Kidney (tissue), 14 donors: ENCODE results near the gene USP25. TPM values are rescaled to one million over a fixed set of nuclear protein-coding genes. Genes with fewer than 3 reads are reported as not detected.

Experiments
- DNase-seq, 5 donors: peaks; one replicate each; pipeline ENCODE4 v3.0.0-alpha.2; 2013 to 2020
- FAIRE-seq: peaks from 2 replicates; lab custom pipeline; 2012; peaks lifted over from hg19 to GRCh38; lab: Jason Lieb, UNC
- H3K27ac ChIP-seq, 2 donors: one replicate each; pipeline ENCODE4 v1.7.0; 2013; ENCODE audit warnings: low read depth in 2 of 2, low read length in 2 of 2, inconsistent platforms in 1 of 2
- H3K27me3 ChIP-seq: one replicate; pipeline ENCODE4 v1.7.1; 2013; ENCODE audit warnings: low read length, inconsistent platforms; ENCODE audit not compliant: control insufficient read depth, insufficient read depth
- H3K36me3 ChIP-seq, 3 donors: one replicate each; pipeline versions ENCODE4 v1.7.0 to v1.7.1; 2013; ENCODE audit warnings: low read length in 3 of 3, control low read depth in 1 of 3, inconsistent platforms in 1 of 3; ENCODE audit not compliant: insufficient read depth in 3 of 3, control insufficient read depth in 2 of 3
- H3K4me1 ChIP-seq, 3 donors: one replicate each; pipeline versions ENCODE4 v1.7.0 to v1.7.1; 2013; ENCODE audit warnings: low read length in 3 of 3, inconsistent platforms in 1 of 3, low read depth in 1 of 3; ENCODE audit not compliant: control insufficient read depth in 2 of 3, insufficient read depth in 2 of 3
- H3K4me3 ChIP-seq, 3 donors: one replicate each; pipeline versions ENCODE4 v1.7.0 to v1.8.1; 2013; ENCODE audit warnings: low read length in 3 of 3, control low read depth in 1 of 3, inconsistent platforms in 1 of 3
- H3K9ac ChIP-seq, 3 donors: one replicate each; pipeline versions ENCODE4 v1.7.0 to v1.7.1; 2013; ENCODE audit warnings: low read length in 3 of 3, control low read depth in 1 of 3, inconsistent platforms in 1 of 3
- H3K9me3 ChIP-seq, 3 donors: one replicate each; pipeline versions ENCODE4 v1.7.0 to v1.7.1; 2013; ENCODE audit warnings: low read length in 3 of 3, control low read depth in 1 of 3, inconsistent platforms in 1 of 3; ENCODE audit not compliant: control insufficient read depth in 2 of 3, insufficient read depth in 1 of 3
- intact Hi-C: fragments of 100-400 bp; cut with DNase I; formaldehyde crosslinking; loops from one replicate; pipeline ENCODE4 v1.11.1; 2022
- polyA plus RNA-seq: library from polyadenylated mRNA; stranded (reverse); fragments of 350-450 nt; fragmentation: Illumina TruSeq; extraction: RNeasy Lipid Tissue Mini Kit (QIAGEN cat#74804); gene quantifications from one replicate; pipeline ENCODE4 v1.2.3, GENCODE V29; 2014; ENCODE audit warnings: low read depth, low replicate concordance; ENCODE audit not compliant: insufficient read depth
- total RNA-seq: library from RNA; stranded (reverse); fragmentation: NEBNext Ultra II Directional; extraction: Animal tissue kit (Norgen Biotek cat#: 25700); gene quantifications from one replicate; pipeline ENCODE4 v1.2.1, GENCODE V29; 2021
- TF ChIP-seq, protein P1 (sequence below): IDR thresholded peaks from 3 replicates; pipeline ENCODE4 v1.5.1; 2012; ENCODE audit warnings: mild to moderate bottlenecking, moderate library complexity, borderline replicate concordance; ENCODE audit not compliant: insufficient read depth; ENCODE audit errors: extremely low read depth
- donor health status: control.
- donor health status: control.
- donor health status: control.
- donor health status: control.
- donor health status: control.
- donor health status: DM: yes; HTN: yes; CAD: no.
- donor health status: Normal renal cell carcinoma (clear cell type).

Gene USP25
- total and polyA plus RNA-seq, 2 donors from 2014 or later: 14.0 to 51.6 TPM

DNA sequence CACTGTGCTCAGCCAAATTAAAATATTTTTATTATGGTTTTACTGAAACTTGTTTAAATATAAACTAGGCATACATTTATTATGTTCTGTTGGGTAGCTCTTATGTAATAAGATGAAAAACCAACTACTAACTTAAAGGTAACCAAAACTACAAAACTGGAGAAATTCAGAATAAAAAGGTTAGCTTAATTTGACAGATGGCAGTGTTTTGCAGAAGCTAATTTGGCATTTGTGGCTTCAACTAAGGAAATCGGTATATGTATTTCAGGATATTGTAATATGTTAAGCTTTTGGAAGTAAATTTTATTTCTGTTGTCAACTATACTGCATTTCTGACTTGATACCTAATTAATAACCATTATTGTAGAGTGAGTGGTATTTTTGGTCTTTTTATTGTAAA lies 18.8 kb downstream of the USP25 start:
- FAIRE-seq (no peak), DNase-seq (no peak)
- Histone ChIP-seq H3K4me3 (no peak overlapping the region), H3K27me3 (no peaks in the 10 kb centered on the region), H3K4me1 (peaks cover 0 to 24% (median 8%) of the 10 kb centered on the region in 3 donors), H3K9me3 (no peaks in the 10 kb centered on the region), H3K27ac (no peak overlapping the region), H3K36me3 (no peaks in the 10 kb centered on the region), H3K9ac (no peak overlapping the region)
- TF ChIP-seq, protein P1, sequence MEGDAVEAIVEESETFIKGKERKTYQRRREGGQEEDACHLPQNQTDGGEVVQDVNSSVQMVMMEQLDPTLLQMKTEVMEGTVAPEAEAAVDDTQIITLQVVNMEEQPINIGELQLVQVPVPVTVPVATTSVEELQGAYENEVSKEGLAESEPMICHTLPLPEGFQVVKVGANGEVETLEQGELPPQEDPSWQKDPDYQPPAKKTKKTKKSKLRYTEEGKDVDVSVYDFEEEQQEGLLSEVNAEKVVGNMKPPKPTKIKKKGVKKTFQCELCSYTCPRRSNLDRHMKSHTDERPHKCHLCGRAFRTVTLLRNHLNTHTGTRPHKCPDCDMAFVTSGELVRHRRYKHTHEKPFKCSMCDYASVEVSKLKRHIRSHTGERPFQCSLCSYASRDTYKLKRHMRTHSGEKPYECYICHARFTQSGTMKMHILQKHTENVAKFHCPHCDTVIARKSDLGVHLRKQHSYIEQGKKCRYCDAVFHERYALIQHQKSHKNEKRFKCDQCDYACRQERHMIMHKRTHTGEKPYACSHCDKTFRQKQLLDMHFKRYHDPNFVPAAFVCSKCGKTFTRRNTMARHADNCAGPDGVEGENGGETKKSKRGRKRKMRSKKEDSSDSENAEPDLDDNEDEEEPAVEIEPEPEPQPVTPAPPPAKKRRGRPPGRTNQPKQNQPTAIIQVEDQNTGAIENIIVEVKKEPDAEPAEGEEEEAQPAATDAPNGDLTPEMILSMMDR: no peak
- intact Hi-C loops: no loop called here

DNA sequence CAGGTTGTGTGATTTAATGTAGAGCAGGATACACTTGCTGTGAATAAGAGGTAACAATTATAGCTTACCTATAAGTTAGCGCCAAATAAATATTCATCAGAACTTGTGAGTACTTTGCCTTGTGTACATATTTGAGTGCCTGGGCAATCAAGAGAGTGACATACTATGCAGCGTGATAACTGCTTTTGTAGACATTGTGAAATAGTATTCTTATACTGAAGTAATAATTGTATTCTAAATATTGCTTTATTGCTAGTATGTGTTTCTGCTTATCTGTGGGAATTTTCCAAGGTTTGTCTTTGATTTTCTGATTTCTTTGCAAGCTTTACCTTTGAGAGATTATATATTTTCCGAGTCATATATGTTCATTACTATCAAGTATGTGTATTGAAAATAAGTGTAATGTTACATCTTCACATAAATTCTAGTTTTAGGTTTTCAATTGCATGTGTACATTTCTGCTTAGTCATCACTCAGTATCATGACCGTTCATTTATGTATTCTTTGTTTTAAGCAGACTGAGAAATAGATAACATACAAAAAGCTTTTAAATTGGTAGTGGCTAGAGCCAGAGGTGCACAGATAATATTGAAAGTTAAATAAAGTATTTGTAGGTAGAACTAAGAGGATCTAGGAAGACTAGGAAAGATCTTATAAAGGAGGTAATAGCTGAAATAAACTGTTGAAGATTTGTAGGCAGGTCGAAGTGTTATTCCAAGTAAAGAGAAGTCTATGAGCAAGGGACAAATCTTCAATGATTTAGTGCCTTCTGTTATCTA lies 19.5 kb downstream of the USP25 start:
- Histone ChIP-seq H3K27me3 (no peaks in the 10 kb centered on the region), H3K4me1 (peaks cover 0 to 29% (median 9%) of the 10 kb centered on the region in 3 donors), H3K27ac (no peak overlapping the region), H3K36me3 (no peaks in the 10 kb centered on the region), H3K9me3 (no peaks in the 10 kb centered on the region), H3K9ac (no peak overlapping the region), H3K4me3 (no peak overlapping the region)
- DNase-seq (no peak), FAIRE-seq (no peak)
- TF ChIP-seq, protein P1: no peak
- intact Hi-C loops: no loop called here

DNA sequence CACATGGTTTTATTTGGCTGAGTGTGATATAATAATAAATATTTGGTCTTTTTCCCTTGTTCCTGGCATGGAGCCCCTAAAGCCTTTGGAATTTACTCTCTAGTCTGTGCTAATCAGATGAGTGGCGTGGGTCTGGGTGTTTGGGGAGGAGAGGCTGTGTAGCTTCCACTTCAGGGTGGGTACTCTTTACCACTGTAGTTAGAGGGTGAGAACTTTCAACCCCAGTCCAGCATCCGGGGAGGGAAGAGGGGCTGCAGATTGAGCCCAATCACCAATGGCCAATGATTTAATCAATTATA lies 20.0 kb downstream of the USP25 start:
- Histone ChIP-seq H3K27ac (no peak overlapping the region), H3K9ac (no peak overlapping the region), H3K9me3 (no peaks in the 10 kb centered on the region), H3K27me3 (no peaks in the 10 kb centered on the region), H3K4me3 (no peak overlapping the region), H3K4me1 (peaks cover 0 to 33% (median 12%) of the 10 kb centered on the region in 3 donors), H3K36me3 (no peaks in the 10 kb centered on the region)
- no peak for DNase-seq
- TF ChIP-seq, protein P1: no peak
- intact Hi-C loops: no loop called here
- no peak for FAIRE-seq

DNA sequence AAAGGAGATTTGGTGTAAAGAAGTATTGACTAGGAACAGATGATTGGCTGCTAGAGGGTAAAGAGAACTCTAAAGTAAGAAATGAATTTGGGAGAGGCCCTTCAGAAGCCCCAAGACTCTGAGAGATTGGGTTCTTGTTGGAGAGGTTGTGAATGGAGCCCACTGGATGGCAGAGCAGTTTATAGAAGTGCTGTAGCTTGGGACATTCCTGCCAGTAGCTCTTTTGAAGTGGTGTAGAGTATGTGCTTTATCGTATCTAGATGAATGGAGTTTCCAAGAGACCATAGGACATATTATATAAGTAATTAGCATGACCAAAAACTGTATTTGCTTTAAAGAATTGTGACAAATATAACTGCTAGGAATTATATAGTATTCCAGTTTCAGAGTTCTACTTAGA lies 21.3 kb downstream of the USP25 start:
- Histone ChIP-seq H3K4me1 (peaks cover 0 to 40% (median 12%) of the 10 kb centered on the region in 3 donors), H3K27me3 (no peaks in the 10 kb centered on the region), H3K4me3 (no peak overlapping the region), H3K9ac (no peak overlapping the region), H3K9me3 (no peaks in the 10 kb centered on the region), H3K36me3 (no peaks in the 10 kb centered on the region), H3K27ac (no peak overlapping the region)
- DNase-seq (no peak), FAIRE-seq (no peak)
- TF ChIP-seq, protein P1: no peak
- intact Hi-C loops: no loop called here
